DND-41 (cell line): ENCODE results near the gene WNT7B.

Experiments
- CTCF ChIP-seq: IDR thresholded peaks from 2 replicates; pipeline ENCODE4 v1.5.1; 2012; ENCODE audit warnings: borderline replicate concordance, low read length, moderate library complexity, mild to moderate bottlenecking; ENCODE audit not compliant: poor library complexity, severe bottlenecking; ENCODE audit errors: extremely low read depth
- EZH2 ChIP-seq: IDR thresholded peaks from 3 replicates; pipeline ENCODE4 v1.6.1; 2012; ENCODE audit warnings: borderline replicate concordance, low read depth, mild to moderate bottlenecking, moderate library complexity, low read length, inconsistent platforms; ENCODE audit not compliant: severe bottlenecking

- TF ChIP-seq CTCF (no peak), EZH2 (no peak)
Observed at GRCh38 chr22:45890351-45890635, 86.7 kb downstream of the WNT7B start.
